ENCODE measurements around the gene RAB26.
A peak's percentile ranks its signal among the peaks of the same experiment; 100 is the strongest.

The RAB26 gene

DNA sequence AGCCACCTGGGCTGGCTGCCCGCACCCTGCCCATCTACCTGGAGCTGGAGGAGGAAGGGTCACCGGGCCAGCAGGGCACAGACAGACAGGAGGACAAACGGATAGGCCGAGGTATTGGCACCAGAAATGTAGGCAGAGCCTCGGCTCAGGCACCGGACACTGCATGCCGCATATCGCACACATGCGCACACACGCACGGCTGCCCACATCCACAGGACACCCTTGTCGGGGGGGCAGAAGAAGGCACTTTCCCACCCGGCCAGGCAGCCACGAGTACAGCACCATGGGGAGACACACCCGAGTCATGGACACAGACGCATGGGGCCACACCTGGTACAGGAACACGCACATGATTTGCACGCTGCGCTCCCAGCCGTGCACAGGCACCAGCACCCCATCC, 33.5 kb downstream of the RAB26 start:
- DNase-seq: no peak

DNA sequence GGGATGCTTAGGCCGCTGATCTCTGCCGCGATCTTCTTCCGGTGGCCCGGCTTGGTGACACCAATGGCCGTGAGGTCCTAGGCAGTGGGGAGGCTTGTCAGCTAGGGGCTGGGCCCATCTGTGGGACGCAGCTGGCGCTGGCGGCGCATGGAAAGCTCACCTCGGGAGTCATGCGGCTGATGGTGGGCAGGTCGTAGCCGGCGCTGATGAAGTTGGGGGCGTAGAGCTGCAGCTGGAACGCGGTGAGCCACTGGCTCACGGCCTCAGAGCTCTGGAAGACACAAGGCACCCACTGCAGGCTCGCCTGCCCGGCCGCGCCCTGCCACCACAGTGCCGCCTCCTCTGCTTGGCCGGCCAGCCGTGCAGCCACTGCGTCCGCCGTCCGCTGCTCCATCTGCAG, 35.2 kb downstream of the RAB26 start:
- no peak for DNase-seq

DNA sequence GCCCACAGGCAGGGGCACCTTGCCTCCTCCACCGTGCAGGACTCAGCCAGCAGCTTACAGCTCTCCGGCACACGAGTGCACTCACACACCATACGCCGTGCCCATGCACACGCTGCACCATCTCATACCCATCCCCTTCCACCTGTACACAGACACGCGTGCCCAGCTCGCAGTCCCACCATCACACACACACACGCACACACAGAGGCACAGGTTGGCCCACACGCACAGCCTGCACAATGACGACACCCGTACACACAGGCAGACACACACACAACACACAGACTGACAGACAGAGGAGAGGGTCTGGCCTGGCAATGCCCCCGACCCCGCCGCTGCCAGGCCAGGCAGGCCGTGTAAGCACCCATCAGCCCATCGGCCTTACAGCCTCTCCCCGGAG, 35.9 kb downstream of the RAB26 start:
- no peak for DNase-seq

DNA sequence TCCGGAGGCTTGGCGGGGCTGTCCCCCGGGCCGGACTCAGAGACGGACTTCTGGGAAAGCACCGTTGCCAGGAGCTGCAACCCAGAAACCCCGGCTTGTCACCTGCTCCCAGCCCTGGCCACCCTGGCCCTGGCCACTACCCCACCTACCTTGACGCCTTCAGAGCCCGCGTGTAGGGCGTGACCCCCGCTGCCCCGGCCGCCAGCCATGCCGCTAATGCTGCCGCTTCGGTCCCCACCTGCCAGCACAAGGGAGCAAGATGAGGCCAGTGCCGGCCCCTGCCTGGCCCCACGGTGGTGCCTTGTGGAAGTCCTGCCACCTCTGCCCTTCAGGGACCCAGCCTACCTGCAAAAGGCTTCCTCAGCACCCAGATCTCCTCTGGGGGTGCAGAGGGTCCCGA, 36.5 kb downstream of the RAB26 start:
- DNase-seq: no peak

DNA sequence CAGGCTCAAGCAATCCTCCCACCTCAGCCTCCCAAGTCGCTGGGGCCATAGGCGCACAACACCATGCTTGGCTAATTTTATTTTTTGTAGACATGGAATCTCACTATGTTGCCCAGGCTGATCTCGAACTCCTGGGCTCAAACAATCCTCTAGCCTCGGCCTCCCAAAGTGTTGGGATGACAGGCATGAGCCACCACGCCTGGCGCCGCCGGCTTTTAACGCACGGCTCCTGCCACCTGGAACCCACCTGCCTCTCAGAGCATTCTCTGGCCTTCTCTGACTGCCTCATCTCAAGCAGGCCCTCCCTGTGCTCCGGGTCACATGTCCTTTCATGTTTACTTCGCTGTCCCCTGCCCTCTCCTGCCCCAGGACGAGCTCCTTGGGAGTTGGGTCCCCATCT, 37.6 kb downstream of the RAB26 start:
- no peak for DNase-seq

DNA sequence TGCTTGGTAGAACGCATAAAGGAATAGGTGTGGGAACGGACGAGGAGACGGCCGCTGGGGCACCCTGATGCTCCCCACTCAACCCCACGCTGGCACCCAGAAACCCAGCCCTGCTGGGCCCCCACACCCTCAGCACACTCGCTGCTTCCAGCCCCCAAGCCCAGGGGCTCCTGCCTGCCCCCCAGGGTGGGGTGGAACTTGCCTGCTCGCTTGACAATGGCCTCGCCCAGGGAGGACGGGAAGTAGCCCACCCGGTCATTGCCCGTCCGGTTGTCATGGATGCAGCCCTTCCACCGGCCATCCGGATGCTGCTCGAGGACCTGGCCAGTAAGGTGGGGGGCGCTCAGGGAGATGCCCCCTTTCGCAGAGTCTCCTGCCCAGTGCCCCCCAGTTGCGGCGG, 38.1 kb downstream of the RAB26 start:
- no peak for DNase-seq

DNA sequence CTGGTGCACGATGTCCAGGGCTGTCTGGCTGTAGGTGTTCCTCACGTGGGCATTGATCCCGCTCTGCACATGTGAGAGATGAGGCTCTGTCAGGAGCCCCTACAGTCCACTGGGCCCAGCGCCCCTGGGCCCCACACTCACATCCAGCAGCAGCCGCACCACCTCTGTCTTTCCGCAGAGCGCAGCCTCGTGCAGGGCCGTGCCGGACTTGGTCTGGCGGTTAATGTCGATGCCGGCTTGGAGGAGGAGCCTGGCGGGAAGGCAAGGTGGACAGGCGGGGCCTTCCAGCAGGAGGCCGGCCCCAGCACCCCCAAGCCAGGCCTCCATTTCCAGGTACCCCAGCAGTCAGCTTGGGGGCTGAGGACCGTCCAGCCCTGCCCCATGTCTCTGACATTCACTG, 38.8 kb downstream of the RAB26 start:
- DNase-seq: no peak

DNA sequence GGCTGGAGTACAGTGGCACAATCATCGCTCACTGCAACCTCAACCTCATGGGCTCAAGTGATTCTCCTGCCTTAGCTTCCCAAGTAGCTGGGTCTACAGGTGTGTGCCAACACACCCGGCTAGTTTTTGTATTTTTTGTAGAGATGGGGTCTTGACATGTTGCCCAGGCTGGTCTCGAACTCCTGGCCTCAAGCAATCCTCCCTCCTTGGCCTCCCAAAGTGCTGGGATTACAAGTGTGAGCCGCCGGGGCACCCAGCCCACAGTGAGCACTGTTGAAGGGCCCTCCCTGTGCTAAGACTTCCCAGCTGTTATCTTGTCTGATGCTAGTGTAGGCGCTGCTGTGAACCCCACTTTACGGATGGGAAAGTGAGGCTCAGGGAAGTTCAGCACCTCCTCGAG, 40.0 kb downstream of the RAB26 start:
- no peak for DNase-seq

DNA sequence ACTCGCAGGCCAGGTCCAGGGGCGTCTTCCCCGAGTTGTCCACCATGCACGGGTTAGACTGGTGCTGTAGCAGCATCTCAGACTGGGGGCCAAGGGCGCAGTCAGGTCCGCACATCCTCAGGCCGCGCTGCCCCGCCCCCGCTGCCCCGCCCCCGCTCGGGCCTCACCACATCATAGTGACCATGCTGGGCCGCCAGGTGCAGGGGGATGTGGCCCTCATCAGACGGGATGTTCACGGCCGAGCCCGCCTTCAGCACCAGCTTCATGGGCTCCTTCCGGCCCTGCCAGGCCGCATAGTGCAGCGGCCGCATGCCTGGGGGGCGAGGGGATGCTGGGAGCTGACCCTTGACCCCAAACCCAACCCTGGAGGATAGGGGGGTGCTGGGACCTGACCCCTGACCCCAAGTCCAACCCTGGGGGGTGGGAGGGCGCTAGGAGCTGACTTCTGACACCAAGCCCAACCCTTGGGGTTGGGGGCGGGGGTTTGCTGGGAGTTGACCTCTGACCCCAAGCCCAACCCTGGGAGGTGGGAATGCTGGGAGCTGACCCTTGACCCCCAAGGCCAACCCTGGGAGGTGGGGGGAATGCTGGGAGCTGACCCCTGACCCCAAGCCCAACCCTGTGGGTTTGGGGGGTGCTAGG, 40.9 kb downstream of the RAB26 start:
- no peak for DNase-seq

DNA sequence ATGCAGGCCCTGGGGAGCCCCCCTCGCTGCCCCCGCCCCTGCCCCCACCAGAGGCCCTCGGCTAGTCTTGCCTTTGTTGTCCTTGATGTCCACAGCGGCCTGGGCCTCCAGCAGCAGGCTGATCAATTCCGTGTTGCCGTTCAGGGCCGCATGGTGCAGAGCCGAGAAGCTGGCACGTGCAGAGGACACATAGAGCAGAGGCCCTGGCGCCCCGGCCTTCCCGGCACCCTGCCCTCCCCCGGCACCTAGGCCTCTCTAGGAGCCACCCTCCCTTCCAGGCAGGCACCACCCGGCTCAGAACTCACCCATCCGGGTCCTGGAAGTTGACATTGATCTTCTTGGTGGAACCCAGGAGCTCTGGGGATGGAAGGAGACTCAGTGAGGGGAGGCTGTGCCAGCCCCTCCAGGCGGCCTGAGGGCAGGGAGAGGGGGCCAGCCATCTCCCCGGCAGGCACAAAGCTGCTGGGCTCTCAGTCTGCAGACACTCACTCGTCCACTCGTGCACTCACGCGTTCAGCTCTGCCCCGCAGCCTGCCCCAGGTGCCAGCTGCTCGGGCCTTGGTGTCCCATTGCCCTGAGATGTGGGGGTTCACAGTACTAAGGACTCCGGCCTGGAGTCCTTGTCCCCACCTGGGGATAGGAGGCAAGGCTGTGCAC, 41.7 kb downstream of the RAB26 start:
- no peak for DNase-seq

DNA sequence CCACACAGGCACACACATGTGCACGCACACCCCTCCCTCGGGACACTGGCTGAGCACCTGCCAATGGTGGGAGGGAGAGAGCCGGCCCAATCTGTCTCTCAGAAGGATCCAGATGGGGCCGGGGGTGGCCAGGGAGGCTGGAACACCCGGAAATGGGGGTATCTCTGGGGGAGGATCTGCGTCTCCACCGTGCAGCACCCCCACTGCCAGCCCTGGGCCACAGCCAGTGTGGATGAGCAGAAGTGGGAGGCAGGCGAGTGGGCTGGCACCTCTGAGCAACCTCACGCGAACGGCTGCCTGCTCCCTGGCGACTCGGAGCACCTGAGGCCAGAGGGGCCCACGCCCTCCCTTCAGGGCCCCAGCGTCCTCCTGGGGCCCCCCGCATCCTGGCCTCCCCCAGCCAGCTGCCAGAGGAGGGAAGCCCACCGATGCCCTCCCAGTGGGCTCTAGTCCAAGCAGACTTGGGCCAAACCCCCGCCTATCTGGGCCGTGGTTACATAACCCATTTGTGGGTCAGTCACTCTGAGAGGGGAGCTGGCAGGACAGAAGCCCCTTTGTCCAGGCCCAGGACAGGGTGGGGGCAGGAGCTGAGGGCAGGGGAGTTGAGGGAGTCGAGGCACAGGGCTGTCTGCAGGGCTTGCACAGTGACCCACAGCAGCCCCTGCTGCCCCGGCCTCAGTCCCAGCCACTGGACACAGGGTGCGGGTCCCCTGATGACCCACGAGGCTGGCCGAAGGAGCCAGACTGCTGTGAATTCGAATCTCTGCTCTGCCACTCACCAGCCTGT, 42.4 kb downstream of the RAB26 start:
- DNase-seq: peak in 1 of 2 donors; percentile 21

DNA sequence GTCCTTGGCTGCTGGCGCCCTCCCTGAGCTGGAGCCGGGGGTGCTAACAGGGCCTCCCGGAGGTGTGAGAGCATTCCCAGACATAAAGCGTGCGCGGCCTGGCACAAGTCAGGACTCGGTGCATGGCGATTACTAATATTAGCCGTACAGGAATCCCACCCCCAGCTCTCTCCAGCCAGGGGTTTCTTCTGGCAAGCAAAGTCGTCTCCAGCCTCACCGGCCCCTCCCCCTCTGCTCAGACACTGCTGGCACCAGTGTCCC, 43.0 kb downstream of the RAB26 start:
- no peak for DNase-seq

DNA sequence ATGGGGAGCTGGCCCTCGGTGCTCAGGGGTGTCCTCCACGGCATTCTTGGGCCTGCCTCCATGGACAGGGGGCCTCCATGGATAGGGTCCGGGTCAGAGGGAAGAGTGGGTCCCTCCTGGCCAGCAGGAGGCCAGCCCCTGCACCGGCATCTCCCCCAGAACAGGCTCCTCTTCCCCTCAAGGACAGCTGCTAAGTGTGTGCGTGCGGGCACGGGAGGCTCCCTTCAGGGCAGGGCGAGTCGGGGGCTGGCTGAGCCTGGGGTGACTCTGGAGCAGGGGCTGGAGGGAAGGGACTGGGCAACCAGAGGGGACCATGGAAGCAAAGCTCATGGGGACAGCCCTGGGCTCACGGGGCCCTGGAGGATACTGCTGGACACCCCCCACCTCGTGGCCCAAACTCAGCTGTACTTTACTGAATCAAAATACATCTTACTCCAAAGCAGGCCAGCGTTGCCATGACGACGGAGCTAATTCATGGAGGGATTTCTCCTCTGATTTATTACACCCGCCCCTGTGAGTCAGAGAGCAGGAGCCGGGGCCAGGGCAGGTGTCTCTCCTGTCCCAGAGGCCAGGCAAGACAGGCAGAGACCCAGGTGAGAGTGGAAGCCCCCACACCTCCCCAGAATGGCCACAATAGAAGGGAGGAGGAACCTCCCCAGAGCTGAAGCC, 45.9 kb downstream of the RAB26 start:
- DNase-seq: no peak

DNA sequence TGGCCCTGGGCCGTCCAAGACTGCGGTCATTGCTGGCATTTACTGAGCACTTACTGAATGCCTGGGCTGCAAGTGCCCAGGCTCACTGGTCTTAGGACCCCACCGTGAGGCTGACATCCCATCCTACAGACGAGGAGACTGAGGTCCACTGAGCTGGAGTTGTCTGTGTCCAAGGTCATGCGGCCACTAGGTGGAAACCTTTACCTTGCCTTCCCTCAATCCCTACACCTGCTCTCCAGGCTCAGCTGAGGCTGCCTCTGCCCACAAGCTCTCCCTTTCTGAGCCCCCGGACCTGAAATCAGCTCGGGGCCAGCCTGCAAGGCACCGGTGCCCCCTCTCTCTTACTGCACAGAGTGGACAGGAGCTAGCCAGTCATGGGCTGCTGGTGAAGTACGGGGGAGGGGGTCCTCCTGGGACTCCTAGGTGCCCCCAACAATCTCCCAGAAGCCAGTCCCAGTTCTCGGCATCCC, 46.5 kb downstream of the RAB26 start:
- no peak for DNase-seq

DNA sequence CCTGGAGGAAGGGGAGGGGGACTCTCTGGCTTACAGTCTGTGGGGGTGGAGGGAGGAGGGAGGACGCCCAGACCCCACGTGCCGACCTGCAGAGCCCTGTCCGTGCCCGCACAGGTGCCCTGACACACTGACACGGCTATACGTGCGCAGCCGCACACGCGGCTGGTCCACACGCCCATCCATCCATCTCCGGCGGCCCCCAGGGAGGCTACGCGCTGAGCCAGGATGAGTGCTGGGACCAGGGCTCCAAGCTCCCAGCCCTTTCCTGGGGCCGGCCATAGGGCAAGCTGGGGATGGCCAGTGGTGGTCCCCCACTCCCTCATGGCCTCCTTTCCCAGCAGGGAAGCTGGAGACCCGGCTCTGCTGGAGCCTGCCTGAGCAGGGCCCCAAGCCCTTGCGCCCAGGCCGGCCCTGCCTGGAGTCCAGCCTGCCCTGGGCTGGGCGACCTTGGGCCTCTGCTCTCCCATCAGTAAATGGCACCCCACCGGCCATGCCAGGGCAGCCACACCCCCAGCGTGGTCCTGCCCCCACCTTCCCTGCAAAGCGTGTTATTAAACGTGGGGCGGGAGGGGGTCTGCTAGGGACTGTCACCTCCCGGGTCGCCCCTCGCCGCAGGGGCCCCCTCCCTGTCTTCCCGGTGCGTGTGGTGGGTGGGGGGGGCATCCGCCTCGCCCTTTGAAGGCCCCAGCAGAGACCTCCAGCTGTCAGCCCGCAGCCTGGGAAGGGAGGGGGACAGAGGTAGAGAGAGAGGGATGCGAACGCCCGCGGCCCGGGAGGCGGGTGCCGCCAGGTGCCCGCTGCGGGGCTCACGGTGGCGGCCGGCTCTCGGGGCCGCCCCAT, 47.1 kb downstream of the RAB26 start:
- DNase-seq: no peak

DNA sequence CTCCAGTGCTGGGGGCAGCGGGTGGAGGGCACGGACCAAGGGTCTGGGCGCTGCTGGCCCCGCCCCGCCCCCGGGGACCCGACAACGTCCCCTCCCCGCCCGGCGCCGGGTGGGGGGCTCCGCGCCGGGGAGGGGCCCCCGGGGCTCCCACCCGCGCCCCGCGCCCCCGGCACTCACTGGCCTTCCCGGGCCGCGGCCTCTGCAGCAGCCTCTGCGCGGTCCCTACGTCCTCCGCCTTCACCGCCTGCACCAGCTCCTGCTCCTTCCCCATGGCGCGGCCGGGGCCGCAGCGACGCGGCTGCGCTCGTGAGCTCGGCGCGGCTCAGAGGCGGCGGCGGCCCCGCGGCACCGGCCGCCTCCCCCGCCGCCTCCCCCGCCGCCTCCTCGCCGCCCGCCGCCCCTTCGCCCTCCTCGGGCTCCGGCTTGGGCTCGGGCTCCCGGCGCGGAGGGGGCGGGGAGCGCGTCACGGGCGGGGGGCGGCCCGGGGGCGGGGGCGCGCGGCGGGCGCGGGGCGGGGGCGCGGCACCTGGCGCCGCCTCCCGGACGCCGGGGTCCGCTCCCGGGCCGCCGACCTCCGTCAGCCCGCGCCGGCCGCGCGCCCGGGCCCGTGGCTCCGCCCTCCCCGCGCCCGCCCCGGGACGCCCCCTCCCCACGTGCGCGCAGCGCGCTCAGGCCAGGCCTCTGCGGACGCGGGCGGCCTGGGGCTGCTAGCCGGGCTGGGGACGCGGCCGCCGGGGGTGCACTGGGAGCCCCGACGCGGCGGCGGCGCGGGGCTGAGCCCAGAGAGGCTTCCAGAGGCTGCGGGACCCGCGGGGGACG, 47.9 kb downstream of the RAB26 start, which contains the start of gene CASKIN1:
Gene CASKIN1 (minus strand): TSS at position 444 of the 819 bp plus-strand sequence. CDS start 173 bp downstream, at position 271.
- no peak for DNase-seq

DNA sequence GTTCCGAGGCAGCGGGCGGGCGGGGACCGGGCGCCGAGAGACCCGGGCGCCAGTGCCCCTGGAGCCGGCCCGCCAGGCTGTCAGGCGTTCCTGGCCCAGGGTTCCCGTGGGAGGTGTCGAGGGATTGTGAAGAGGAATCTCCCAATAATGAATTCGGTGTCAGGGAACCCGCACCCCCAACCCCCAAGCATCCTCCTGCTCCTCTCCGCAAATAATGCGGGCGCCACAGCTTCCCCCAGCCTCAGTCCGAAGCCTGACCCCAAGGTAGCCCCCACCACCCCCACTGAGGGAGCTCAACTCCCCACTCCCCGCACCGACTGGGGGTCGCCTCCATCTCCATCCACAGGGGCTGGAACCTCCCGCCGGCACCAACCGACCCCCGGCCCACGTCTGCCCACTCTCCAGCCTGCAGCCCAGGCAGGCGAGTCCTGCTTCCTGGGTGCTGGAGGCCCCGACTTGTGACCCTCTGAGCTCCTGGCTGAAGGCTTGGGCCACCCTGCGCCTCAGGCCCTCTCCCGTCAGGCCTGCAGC, 48.6 kb downstream of the RAB26 start:
- DNase-seq: no peak

DNA sequence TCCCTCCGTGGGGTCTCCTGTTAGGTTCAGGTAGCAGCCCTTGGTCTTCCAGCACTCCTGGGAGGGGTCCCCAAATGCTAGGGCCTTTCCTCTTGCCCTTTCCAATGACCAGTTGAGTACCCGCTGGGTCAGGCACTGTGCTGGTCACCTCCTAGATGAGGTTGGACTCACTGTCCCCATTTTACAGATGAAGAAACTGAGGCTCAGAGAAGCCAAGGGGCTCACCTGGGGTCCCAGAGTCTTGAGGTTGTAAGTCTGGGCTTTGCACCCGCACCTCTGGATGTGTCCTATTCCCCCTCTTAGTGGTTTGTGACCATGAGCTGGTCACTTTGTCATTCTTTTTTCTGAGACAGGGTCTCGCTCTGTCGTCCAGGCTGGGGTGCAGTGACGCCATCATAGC, 49.3 kb downstream of the RAB26 start:
- DNase-seq: no peak

DNA sequence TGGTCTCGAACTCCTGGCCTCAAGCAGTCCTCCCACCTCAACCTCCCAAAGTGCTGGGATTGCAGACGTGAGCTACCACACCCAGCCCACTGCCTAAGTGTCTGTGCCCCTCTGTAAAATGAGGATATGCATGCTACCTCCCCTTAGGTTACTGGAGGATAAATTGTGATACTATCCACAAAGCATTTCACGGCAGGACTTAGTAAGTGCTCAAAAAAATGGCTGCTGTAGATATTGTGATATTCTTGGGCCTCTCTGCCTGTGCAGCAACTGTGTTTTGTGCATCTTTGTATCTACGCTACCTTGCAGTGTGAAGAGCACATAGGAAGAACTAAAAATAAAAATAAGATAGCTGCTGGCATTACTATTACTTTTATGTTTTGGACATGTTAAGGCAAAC, 49.9 kb downstream of the RAB26 start:
- DNase-seq: no peak

DNA sequence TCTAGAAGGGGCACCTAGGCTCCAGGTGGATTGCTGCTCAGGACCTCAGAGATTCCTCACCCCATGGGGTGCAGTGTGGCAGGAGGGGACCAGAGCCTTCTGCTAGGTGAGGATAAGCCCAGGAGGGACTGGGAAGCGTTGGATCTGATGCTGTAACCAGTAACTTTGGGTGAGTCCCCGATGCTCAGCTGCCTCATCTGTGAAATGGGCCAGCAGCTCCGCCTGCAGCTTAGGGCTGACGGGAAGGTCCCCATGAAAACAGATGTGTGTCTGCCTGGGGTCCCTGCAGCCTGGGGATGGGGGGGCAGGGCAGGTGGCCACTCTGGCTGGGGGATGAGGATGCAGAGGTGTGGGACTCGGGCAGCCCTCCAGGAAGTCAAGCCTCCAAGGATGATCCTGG, 50.7 kb downstream of the RAB26 start:
- DNase-seq: no peak

DNA sequence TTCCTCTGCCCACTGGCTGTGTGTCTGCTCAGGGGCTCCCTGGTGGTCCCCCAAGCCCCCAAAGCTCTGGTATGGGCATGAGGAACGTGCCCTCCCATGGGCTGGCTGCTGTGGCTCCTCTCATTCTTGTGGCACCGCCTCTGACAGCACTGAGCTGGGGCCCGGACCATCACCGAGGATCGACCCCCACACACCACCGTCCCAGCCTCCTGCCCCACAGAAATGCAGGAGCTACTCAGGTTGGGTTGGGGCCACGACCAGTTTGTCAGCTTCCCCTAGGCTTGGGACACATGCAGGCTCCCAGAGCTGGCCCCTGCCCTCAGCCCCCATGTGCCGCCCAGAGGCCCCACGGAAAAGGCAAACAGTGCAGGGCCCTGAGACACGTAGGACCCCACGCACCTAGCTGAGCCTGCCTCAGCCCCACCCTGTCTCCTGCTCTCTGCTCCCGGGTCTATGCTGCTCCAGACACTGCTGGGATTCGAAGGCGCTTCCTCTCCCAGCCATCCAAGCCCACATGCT, 51.3 kb downstream of the RAB26 start:
- DNase-seq: no peak

Data from hippocampal formation (tissue), 2 donors.